Endothelial cell of umbilical vein (primary cell): ENCODE results near the gene ATP13A5. TPM values are rescaled to one million over a fixed set of nuclear protein-coding genes. Genes with fewer than 3 reads are reported as not detected.

Experiments
- BruUV-seq: library from RNA; stranded (reverse); fragments of 400-500 nt; replicated peaks from 2 replicates; lab custom pipeline; 2021; lab: Mats Ljungman, UMichigan
- CTCF ChIA-PET: fragments of 300-600, 350-600 bp; sonication (Branson Sonifier 250); formaldehyde crosslinking; loops from one replicate; lab custom pipeline; 2021; ENCODE audit warnings: antibody characterized with exemption, inconsistent platforms; lab: Charles Lee
- POLR2A ChIA-PET: fragments of 300-600, 350-600 bp; sonication (Branson Sonifier 250); formaldehyde crosslinking; loops from one replicate; lab custom pipeline; 2021; ENCODE audit warnings: antibody characterized with exemption, inconsistent platforms; lab: Charles Lee
- DNase-seq: peaks from one replicate; pipeline ENCODE4 v3.0.0-alpha.2; 2011; ENCODE audit warnings: low read depth, low spot score
- FAIRE-seq: peaks from 2 replicates; lab custom pipeline; 2011; peaks lifted over from hg19 to GRCh38; lab: Jason Lieb, UNC
- H2AFZ ChIP-seq: 2 replicates; pipeline ENCODE4 v1.6.0; 2012; ENCODE audit warnings: low read depth, low read length, control low read depth, inconsistent platforms
- H3K27ac ChIP-seq: 2 replicates; pipeline ENCODE4 v1.5.1; 2011; ENCODE audit warnings: low read depth, mild to moderate bottlenecking, control low read depth, low read length, moderate library complexity; ENCODE audit not compliant: insufficient read depth
- H3K27me3 ChIP-seq, 2 experiments: 2 replicates each; pipeline versions ENCODE4 v1.6.0 to v1.6.1; 2011; ENCODE audit warnings: low read length in 2 of 2, mixed read lengths in 1 of 2; ENCODE audit not compliant: control insufficient read depth in 2 of 2, insufficient read depth in 2 of 2
- H3K36me3 ChIP-seq, 2 experiments: 2 replicates in 1 of 2; 3 replicates in 1 of 2; pipeline ENCODE4 v1.5.1; 2011; ENCODE audit warnings: low read length in 2 of 2, mild to moderate bottlenecking in 1 of 2, moderate library complexity in 1 of 2; ENCODE audit not compliant: control insufficient read depth in 2 of 2, insufficient read depth in 2 of 2; ENCODE audit errors: extremely low read depth in 1 of 2
- H3K4me1 ChIP-seq: 3 replicates; pipeline ENCODE4 v1.5.1; 2011; ENCODE audit warnings: mild to moderate bottlenecking, low read length; ENCODE audit not compliant: control insufficient read depth, insufficient read depth; ENCODE audit errors: extremely low read depth
- H3K4me2 ChIP-seq: 2 replicates; pipeline ENCODE4 v1.6.1; 2011; ENCODE audit warnings: low read length, control low read depth, mixed read lengths; ENCODE audit not compliant: insufficient read depth
- H3K4me3 ChIP-seq, 3 experiments: fragments of 200-600 bp in 1 of 3; sonication (generic), shearing (Covaris generic) in 1 of 3; replicated peaks in 1 of 3; 2 replicates each; pipeline ENCODE4 v1.5.1; 2011 to 2016; ENCODE audit warnings: control low read depth in 3 of 3, low read length in 3 of 3, mild to moderate bottlenecking in 2 of 3, inconsistent platforms in 1 of 3, low read depth in 1 of 3, moderate library complexity in 1 of 3; ENCODE audit not compliant: insufficient read depth in 1 of 3
- H3K79me2 ChIP-seq: 2 replicates; pipeline ENCODE4 v1.6.0; 2012; ENCODE audit warnings: low read length, inconsistent platforms; ENCODE audit not compliant: control insufficient read depth, insufficient read depth
- H3K9ac ChIP-seq: replicated peaks from 2 replicates; pipeline ENCODE3; 2011; ENCODE audit warnings: low read length, control low read depth; ENCODE audit not compliant: insufficient read depth; ENCODE audit errors: extremely low read depth
- H3K9me1 ChIP-seq: replicated peaks from 3 replicates; pipeline ENCODE4 v1.6.0; 2011; ENCODE audit warnings: mild to moderate bottlenecking, low read length; ENCODE audit not compliant: control insufficient read depth, insufficient read depth; ENCODE audit errors: extremely low read depth
- H3K9me3 ChIP-seq: replicated peaks from 2 replicates; pipeline ENCODE4 v1.5.1; 2012; ENCODE audit warnings: low read length, inconsistent platforms; ENCODE audit not compliant: control insufficient read depth, insufficient read depth
- H4K20me1 ChIP-seq: replicated peaks from 2 replicates; pipeline ENCODE3; 2011; ENCODE audit warnings: mild to moderate bottlenecking, low read length; ENCODE audit not compliant: control insufficient read depth, insufficient read depth; ENCODE audit errors: extremely low read depth
- CTCF ChIP-seq, 2 donors: IDR thresholded peaks; 1 replicate in 1 of 2; 2 replicates in 1 of 2; pipeline ENCODE4 v1.5.1; 2011; ENCODE audit warnings: low read length in 2 of 2, mild to moderate bottlenecking in 2 of 2, moderate library complexity in 2 of 2, control low read depth in 1 of 2, inconsistent platforms in 1 of 2, low read depth in 1 of 2; ENCODE audit not compliant: insufficient read depth in 1 of 2; ENCODE audit errors: extremely low read depth in 1 of 2
- EZH2 ChIP-seq: IDR thresholded peaks from 2 replicates; pipeline ENCODE4 v1.6.1; 2012; ENCODE audit warnings: borderline replicate concordance, low read depth, mild to moderate bottlenecking, moderate library complexity, low read length, inconsistent platforms; ENCODE audit not compliant: severe bottlenecking
- FOS ChIP-seq: IDR thresholded peaks from 2 replicates; pipeline ENCODE4 v1.6.1; 2011; ENCODE audit warnings: mild to moderate bottlenecking, low read length, moderate library complexity, borderline replicate concordance; ENCODE audit not compliant: insufficient read depth
- GATA2 ChIP-seq: IDR thresholded peaks from 2 replicates; pipeline ENCODE4 v1.7.0; 2011; ENCODE audit warnings: low read depth, mild to moderate bottlenecking, moderate library complexity, mixed read lengths, low read length; ENCODE audit not compliant: insufficient read length, insufficient read depth
- JUN ChIP-seq: IDR thresholded peaks from 2 replicates; pipeline ENCODE4 v1.6.1; 2011; ENCODE audit warnings: borderline replicate concordance, low read depth; ENCODE audit not compliant: insufficient read length, insufficient read depth
- MYC ChIP-seq: IDR thresholded peaks from one replicate; pipeline ENCODE4 v1.6.1; 2011; ENCODE audit warnings: mild to moderate bottlenecking, low read depth, low read length
- POLR2A ChIP-seq: IDR thresholded peaks from 2 replicates; pipeline ENCODE4 v1.6.1; 2012; ENCODE audit warnings: low read depth, mild to moderate bottlenecking, control low read depth, low read length
- POLR2AphosphoS5 ChIP-seq: IDR thresholded peaks from 2 replicates; pipeline ENCODE4 v1.6.1; 2012; ENCODE audit warnings: low read depth, mild to moderate bottlenecking, control low read depth, low read length, moderate library complexity; ENCODE audit not compliant: insufficient read depth
- dilution Hi-C: fragments of 300-500 bp; cut with MboI; formaldehyde crosslinking; loops from one replicate; pipeline ENCODE4 v1.15.0; 2019; ENCODE audit warnings: low sequenced_read_pairs; ENCODE audit not compliant: extremely low pct_ligation_motif_present
- intact Hi-C: fragments of 100-400 bp; cut with micrococcal nuclease; formaldehyde crosslinking; loops from one replicate; pipeline ENCODE4 v1.10.0; 2022
- polyA plus RNA-seq, 4 experiments: library from polyadenylated mRNA; depleted of rRNA in 3 of 4; stranded (reverse) in 3 of 4; unstranded in 1 of 4; fragments of >200 nt; gene quantifications; 2 replicates each; pipeline versions ENCODE4 v1.2.1 to v1.2.3, GENCODE V29; 2011 to 2012; ENCODE audit warnings: missing spikeins in 1 of 4
- total RNA-seq: library from RNA; stranded (reverse); gene quantifications from 2 replicates; pipeline ENCODE4 v1.2.3, GENCODE V29; 2021
- TF ChIP-seq, protein P1 (sequence below): IDR thresholded peaks from 2 replicates; pipeline ENCODE4 v1.6.1; 2011; ENCODE audit not compliant: insufficient read depth, insufficient read length

The ATP13A5 gene
- total and polyA plus RNA-seq, 2 donors (not counting 3 experiments of a cell fraction or from before 2014, with no cell fraction given): not detected

GRCh38 chr3:193248848-193249468, 129.6 kb downstream of the ATP13A5 start:
- DNase-seq (no peak), FAIRE-seq (no peak)
- Histone ChIP-seq H3K9me1 (no peaks in the 10 kb centered on the region), H3K4me2 (no peak overlapping the region), H3K9ac (no peak overlapping the region), H3K36me3 (no peaks in the 10 kb centered on the region), H3K4me1 (no peaks in the 10 kb centered on the region), H3K9me3 (peaks cover 1% of the 10 kb centered on the region), H3K79me2 (no peaks in the 10 kb centered on the region), H3K4me3 (no peak overlapping the region), H4K20me1 (no peaks in the 10 kb centered on the region), H3K27me3 (no peaks in the 10 kb centered on the region), H2AFZ (no peak overlapping the region), H3K27ac (no peak overlapping the region)
- dilution Hi-C loops (no loop called here), intact Hi-C loops (no loop called here)
- no TSS peak for BruUV-seq
- ChIA-PET POLR2A (no interaction called here), CTCF (no interaction called here)
- TF ChIP-seq MYC: no peak
- TF ChIP-seq FOS: no peak
- no peak for TF ChIP-seq GATA2
- no peak for TF ChIP-seq CTCF (IDR thresholded peaks at IDR 0.05; ENCODE audit: extremely low read depth in 1 of 2, insufficient read depth in 1 of 2, low read depth in 1 of 2, low read length in 2 of 2)
- no peak for TF ChIP-seq JUN
- TF ChIP-seq, protein P1, sequence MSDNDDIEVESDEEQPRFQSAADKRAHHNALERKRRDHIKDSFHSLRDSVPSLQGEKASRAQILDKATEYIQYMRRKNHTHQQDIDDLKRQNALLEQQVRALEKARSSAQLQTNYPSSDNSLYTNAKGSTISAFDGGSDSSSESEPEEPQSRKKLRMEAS: no peak
- no peak for TF ChIP-seq POLR2A
- no peak for TF ChIP-seq POLR2AphosphoS5
- TF ChIP-seq EZH2: no peak
